Neural cell (in vitro differentiated cells): ENCODE results near the gene STX1B.

Experiments
- EP300 ChIP-seq: fragments of 450-650 bp; conservative IDR thresholded peaks from 2 replicates; pipeline ENCODE4 v1.6.1; 2014; ENCODE audit warnings: antibody characterized with exemption, mild to moderate bottlenecking, moderate library complexity; ENCODE audit not compliant: poor library complexity, severe bottlenecking
- EZH2 ChIP-seq: fragments of 200-600, 300-800 bp; shearing (Covaris generic), sonication (generic); IDR thresholded peaks from 2 replicates; pipeline ENCODE4 v1.6.1; 2014; ENCODE audit warnings: antibody characterized with exemption, low read length, borderline replicate concordance, mild to moderate bottlenecking; ENCODE audit not compliant: insufficient read depth, poor library complexity, severe bottlenecking
- POLR2AphosphoS5 ChIP-seq: IDR thresholded peaks from 2 replicates; pipeline ENCODE4 v1.6.1; 2012
- RAD21 ChIP-seq: fragments of 450-650 bp; conservative IDR thresholded peaks from 2 replicates; pipeline ENCODE4 v1.6.1; 2014; ENCODE audit warnings: antibody characterized with exemption, mild to moderate bottlenecking, moderate library complexity
- SMC3 ChIP-seq: fragments of 450-650 bp; conservative IDR thresholded peaks from 2 replicates; pipeline ENCODE4 v1.6.1; 2014; ENCODE audit warnings: antibody characterized with exemption, mild to moderate bottlenecking, moderate library complexity; ENCODE audit not compliant: poor library complexity
- TF ChIP-seq, protein P1 (sequence below): fragments of 450-650 bp; IDR thresholded peaks from 2 replicates; pipeline ENCODE4 v1.5.1; 2014; ENCODE audit warnings: antibody characterized with exemption, mild to moderate bottlenecking, moderate library complexity; ENCODE audit not compliant: poor library complexity, severe bottlenecking

DNA sequence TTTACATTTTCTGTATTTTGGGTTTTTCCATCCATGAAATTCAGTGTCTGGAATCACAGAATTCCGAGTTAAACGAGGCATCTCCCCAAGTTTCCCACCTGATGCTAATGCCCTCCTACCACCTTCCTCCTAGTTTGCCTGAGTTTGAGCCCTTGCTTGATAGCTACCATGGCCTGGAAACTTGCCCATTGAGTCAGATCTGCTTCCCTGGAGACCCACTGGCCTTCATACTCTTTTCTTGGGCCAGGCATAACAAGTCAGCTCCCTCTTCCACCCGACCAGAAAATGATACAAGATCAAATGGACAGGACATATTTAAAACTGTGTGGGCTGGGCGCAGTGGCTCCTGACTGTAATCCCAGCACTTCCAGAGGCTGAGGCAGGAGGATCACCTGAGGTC is 42.6 kb downstream of the STX1B start:
- TF ChIP-seq, protein P1, sequence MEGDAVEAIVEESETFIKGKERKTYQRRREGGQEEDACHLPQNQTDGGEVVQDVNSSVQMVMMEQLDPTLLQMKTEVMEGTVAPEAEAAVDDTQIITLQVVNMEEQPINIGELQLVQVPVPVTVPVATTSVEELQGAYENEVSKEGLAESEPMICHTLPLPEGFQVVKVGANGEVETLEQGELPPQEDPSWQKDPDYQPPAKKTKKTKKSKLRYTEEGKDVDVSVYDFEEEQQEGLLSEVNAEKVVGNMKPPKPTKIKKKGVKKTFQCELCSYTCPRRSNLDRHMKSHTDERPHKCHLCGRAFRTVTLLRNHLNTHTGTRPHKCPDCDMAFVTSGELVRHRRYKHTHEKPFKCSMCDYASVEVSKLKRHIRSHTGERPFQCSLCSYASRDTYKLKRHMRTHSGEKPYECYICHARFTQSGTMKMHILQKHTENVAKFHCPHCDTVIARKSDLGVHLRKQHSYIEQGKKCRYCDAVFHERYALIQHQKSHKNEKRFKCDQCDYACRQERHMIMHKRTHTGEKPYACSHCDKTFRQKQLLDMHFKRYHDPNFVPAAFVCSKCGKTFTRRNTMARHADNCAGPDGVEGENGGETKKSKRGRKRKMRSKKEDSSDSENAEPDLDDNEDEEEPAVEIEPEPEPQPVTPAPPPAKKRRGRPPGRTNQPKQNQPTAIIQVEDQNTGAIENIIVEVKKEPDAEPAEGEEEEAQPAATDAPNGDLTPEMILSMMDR: no peak
- TF ChIP-seq POLR2AphosphoS5 (no peak), EZH2 (no peak), RAD21 (no peak), EP300 (no peak), SMC3 (no peak)
